Ishikawa (cell line): ENCODE results near the gene KCNT1.

ENCODE experiments used
- CEBPB ChIP-seq: IDR thresholded peaks from 2 replicates; pipeline ENCODE4 v1.6.1; 2012
- CREB1 ChIP-seq: IDR thresholded peaks from 2 replicates; pipeline ENCODE4 v1.6.1; 2012; ENCODE audit warnings: low read depth
- EGR1 ChIP-seq: IDR thresholded peaks from 2 replicates; pipeline ENCODE4 v1.6.1; 2012
- EP300 ChIP-seq: IDR thresholded peaks from 2 replicates; pipeline ENCODE4 v1.6.1; 2012; ENCODE audit warnings: borderline replicate concordance
- FOXM1 ChIP-seq: IDR thresholded peaks from 2 replicates; pipeline ENCODE4 v1.6.1; 2012; ENCODE audit warnings: low read depth, borderline replicate concordance
- MAX ChIP-seq: IDR thresholded peaks from 2 replicates; pipeline ENCODE4 v1.6.1; 2012
- NFIC ChIP-seq: IDR thresholded peaks from 2 replicates; pipeline ENCODE4 v1.6.1; 2012
- RAD21 ChIP-seq: IDR thresholded peaks from 2 replicates; pipeline ENCODE4 v1.6.1; 2012; ENCODE audit warnings: low read depth
- REST ChIP-seq: IDR thresholded peaks from 2 replicates; pipeline ENCODE4 v1.6.1; 2012; ENCODE audit warnings: low read depth, mild to moderate bottlenecking
- TAF1 ChIP-seq: IDR thresholded peaks from 2 replicates; pipeline ENCODE4 v1.6.1; 2012; ENCODE audit warnings: low read depth, mild to moderate bottlenecking
- TCF12 ChIP-seq: IDR thresholded peaks from 2 replicates; pipeline ENCODE4 v1.6.1; 2012; ENCODE audit warnings: low read depth
- TEAD4 ChIP-seq: IDR thresholded peaks from 2 replicates; pipeline ENCODE4 v1.6.1; 2012
- USF1 ChIP-seq: IDR thresholded peaks from 2 replicates; pipeline ENCODE4 v1.6.1; 2012
- YY1 ChIP-seq: IDR thresholded peaks from 2 replicates; pipeline ENCODE4 v1.6.1; 2012; ENCODE audit warnings: low read depth
- ZBTB7A ChIP-seq: IDR thresholded peaks from 2 replicates; pipeline ENCODE4 v1.6.1; 2012; ENCODE audit warnings: low read depth

Gene KCNT1

GRCh38 chr9:135827866-135828580, 126.0 kb downstream of the KCNT1 start:
- TF ChIP-seq USF1 = no peak
- TF ChIP-seq EP300 = no peak
- no peak for TF ChIP-seq TEAD4
- TF ChIP-seq ZBTB7A = no peak
- no peak for TF ChIP-seq YY1
- TF ChIP-seq NFIC = no peak
- TF ChIP-seq TAF1 = no peak
- no peak for TF ChIP-seq CEBPB
- TF ChIP-seq MAX = no peak
- TF ChIP-seq RAD21 = no peak

GRCh38 chr9:135828656-135829055, 126.7 kb downstream of the KCNT1 start:
- TF ChIP-seq CREB1 (no peak), TEAD4 (no peak), RAD21 (no peak), NFIC (no peak)

GRCh38 chr9:135830496-135830895, 128.5 kb downstream of the KCNT1 start:
- TF ChIP-seq ZBTB7A (no peak), TEAD4 (no peak), MAX (no peak), CREB1 (no peak), REST (no peak), FOXM1 (no peak), EP300 (no peak), TCF12 (no peak), RAD21 (no peak), CEBPB (no peak), USF1 (no peak), NFIC (no peak), EGR1 (no peak), YY1 (no peak), TAF1 (no peak)

GRCh38 chr9:135833864-135834263, 131.9 kb downstream of the KCNT1 start:
- TF ChIP-seq FOXM1 (no peak), CEBPB (no peak), USF1 (no peak)

GRCh38 chr9:135835131-135835530, 133.1 kb downstream of the KCNT1 start:
- TF ChIP-seq MAX (no peak), TAF1 (no peak), CEBPB (no peak), EP300 (no peak), USF1 (no peak)

- TF ChIP-seq MAX (no peak), CREB1 (no peak), CEBPB (no peak), USF1 (no peak), RAD21 (no peak), ZBTB7A (no peak), TAF1 (no peak)
These were observed 137.5 kb downstream of the KCNT1 start for GRCh38 chr9:135839516-135839915.
